ENCODE data around the gene SCN4A.
A peak's percentile ranks its signal among the peaks of the same experiment; 100 is the strongest.
"Not testable (repeated sequence)": the region's sequence is repeated elsewhere in the genome, so short reads cannot be mapped to it uniquely, and the experiment has no call there.

SCN4A gene

DNA sequence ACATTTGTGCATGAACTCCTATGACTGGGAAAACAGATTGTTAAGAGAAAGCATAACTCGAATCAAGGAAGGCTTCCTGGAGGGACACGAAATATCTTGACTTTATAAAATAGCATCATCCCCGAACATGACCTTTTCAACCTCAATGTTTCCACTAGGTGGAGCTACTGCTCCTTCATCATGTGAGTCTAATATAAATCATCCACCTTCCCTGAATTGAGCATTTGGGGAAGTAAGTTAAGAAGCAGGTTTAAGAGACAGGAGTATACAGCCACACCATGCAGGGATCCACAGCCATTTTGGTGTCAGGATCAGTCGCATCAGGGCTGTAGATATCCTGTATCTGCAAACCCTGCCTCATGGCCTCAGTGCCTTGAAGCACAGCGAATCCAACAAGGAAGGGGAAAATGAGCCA is 68.9 kb downstream of the SCN4A start:
- TF ChIP-seq, protein P1, sequence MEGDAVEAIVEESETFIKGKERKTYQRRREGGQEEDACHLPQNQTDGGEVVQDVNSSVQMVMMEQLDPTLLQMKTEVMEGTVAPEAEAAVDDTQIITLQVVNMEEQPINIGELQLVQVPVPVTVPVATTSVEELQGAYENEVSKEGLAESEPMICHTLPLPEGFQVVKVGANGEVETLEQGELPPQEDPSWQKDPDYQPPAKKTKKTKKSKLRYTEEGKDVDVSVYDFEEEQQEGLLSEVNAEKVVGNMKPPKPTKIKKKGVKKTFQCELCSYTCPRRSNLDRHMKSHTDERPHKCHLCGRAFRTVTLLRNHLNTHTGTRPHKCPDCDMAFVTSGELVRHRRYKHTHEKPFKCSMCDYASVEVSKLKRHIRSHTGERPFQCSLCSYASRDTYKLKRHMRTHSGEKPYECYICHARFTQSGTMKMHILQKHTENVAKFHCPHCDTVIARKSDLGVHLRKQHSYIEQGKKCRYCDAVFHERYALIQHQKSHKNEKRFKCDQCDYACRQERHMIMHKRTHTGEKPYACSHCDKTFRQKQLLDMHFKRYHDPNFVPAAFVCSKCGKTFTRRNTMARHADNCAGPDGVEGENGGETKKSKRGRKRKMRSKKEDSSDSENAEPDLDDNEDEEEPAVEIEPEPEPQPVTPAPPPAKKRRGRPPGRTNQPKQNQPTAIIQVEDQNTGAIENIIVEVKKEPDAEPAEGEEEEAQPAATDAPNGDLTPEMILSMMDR (IDR thresholded peaks at IDR 0.05; ENCODE audit: control insufficient read depth, extremely low read depth, insufficient read depth), result peak; percentile 44
- not testable (repeated sequence) for DNase-seq (ENCODE audit: low read depth); H3K4me3 ChIP-seq (ENCODE audit: low read depth, low read length)

DNA sequence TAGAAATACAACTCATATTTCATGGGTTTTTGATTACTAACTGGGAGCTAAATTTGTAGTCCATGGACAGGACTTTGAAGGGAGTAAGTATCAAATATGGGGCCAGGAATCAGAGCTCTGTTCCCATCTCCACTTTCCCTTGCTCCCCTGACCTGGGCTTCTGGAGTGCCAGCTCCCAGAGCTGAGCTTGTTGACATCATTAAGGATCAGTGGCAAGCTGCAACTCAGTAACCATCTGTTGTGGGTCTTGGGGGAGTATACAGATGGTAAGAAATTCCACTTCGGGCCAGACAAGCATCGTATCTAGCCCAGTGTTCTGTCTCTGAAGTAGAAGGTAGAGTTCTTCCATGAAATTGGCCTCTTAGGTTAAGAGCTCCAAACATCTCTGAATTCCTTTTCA is 70.7 kb downstream of the SCN4A start:
- not testable (repeated sequence) for H3K4me3 ChIP-seq (ENCODE audit: low read depth, low read length); DNase-seq (ENCODE audit: low read depth)

DNA sequence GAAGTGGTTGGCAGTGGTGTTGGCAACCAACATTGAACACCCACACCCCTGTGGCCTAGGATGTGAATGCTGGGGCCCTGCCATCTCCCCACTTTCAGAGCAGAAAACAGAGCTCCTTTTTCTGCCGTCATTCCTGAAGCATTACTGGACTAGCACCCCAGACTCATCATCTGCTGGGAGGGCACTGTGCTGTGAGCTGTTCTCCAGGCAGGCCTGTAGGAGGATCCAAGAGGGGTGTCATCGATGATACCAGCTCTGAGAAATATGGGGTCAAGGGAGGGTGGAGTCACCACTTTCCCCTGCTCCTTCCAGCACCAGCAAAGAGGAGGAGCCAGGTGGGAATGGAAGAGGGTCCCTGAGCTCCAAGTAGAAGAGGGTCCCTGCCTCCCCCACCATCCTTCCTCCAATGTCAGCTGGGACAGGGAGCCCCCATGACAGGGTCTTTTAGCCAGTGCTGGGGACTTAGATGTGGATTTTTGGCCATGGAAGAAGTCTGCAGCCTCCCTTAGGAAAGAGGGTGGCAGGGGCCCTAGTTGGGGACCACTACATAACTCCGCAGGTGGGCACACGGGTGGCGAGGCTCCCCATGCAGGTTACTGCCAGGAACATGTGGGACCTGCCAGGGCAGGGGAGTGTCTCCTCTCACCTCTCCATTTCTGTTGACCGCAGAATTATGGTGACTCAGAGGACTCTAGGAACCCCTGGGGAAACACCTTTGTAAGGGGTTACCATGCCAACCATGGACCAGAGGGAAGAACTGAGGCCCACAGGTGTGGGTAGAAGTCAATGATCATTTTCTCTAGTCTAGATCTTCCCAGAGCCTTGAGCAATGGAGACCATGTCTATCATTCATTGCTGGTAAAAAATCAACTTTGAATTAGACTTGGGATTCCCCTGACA is 73.6 kb downstream of the SCN4A start:
- not testable (repeated sequence) for DNase-seq (ENCODE audit: low read depth); H3K4me3 ChIP-seq (ENCODE audit: low read depth, low read length)

DNA sequence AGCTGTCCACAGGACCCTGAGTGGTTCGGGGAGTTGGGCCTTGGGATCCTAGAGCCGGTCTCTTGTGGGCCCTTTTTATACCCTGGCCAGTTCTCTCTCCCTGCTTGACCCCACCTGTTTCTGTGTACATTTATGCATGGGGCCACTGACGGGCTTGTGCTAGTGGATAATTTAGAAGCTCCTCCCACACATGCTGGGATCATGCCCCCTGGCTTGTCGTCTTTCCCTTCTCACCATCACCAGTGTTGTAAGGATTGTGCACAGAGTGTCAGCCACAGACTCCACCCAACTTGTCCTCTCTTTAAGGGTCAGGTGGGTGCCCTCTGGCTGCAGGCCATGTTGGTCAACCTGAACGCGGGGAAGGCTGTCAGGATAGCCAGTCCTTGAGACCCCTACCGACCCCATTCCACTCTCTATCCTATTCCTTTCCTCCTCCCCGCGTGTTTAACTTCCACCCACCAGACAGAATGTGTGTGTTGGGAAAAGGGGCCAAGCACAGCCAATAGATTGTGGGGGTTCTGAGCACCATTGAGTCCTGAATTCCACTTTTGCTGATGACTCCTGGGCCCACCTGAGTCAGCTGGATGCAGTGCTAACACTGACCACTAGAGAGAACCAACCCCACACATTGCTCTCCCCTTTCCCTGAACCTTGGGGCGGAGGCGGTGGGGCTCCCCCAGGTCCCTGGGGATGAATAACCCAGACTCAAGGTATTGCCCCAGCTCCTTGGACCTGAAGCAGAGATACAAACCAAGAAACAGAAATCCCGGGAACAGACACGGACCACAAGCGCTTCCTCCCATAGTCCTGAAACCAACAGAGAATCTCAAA is 76.0 kb downstream of the SCN4A start, which contains the start of gene CSH1:
TSS of gene CSH1 (minus strand) at position 51 of the 831 bp plus-strand sequence. CDS start 63 bp downstream, outside the sequence.
- DNase-seq (ENCODE audit: low read depth); H3K4me3 ChIP-seq (ENCODE audit: low read depth, low read length): not testable (repeated sequence)

DNA sequence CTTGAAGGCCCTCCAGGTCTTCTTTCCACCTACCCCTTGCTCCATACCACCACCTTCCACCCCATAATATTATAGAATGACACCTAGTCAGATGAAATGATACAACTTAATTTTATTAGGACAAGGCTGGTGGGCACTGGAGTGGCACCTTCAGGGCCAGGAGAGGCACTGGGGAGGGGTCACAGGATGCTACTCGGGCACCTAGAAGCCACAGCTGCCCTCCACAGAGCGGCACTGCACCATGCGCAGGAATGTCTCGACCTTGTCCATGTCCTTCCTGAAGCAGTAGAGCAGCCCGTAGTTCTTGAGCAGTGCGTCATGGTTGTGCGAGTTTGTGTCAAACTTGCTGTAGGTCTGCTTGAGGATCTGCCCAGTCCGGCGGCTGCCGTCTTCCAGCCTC is 77.9 kb downstream of the SCN4A start:
- H3K4me3 ChIP-seq (ENCODE audit: low read depth, low read length); DNase-seq (ENCODE audit: low read depth): not testable (repeated sequence)

DNA sequence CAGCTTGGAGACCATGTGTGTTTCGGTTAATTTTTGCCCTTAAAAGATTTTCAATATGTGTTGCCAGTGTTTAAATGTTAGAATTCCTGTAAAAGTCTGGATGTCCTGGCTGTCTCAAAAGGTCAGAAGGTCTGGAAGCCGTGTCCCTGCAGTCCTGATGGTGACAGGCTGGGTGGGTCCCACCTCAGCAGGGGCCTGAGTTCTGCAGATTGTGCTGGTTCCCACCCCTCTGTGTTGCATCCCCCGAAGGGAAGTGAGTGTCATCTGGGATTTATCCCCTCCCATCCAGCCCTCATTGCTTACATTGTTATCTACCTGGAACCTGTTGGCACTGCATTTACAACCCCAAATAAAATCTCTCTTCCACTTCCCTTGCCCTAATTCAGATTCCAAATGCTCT is 78.7 kb downstream of the SCN4A start:
- not testable (repeated sequence) for H3K4me3 ChIP-seq (ENCODE audit: low read depth, low read length); DNase-seq (ENCODE audit: low read depth)

DNA sequence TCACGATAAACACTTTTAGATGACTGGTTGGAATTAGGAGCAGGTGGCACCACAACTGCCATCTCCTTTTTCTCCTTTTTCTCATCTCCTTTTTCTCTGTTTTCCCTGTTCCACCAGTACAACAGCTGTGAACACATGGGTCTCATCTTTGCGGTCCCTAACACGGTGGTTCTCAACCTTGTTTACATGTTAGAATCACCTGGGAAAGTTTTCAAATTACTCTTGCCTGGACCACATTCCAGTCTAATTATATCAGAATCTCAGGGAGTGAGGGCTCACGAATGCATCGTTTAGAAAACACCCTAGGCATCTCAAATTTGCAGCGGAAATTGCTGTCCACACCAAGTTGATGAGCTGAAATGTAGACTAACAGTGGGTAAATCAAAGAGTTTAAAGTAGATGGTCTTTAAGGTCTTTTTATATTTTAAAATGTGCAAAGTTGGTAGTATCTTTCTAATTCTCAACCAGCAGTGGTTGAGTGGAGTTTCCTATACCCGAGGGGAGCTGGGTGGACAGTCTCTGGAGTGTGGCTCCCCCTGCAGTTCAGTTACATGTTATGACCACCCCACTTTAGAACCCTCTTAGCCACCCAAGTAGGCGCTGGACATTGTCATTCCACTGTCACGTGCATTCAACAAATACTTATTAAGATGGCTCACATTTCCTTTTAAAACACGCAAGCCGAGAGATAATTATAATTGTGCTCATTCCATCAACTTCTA is 80.2 kb downstream of the SCN4A start:
- not testable (repeated sequence) for H3K4me3 ChIP-seq (ENCODE audit: low read depth, low read length)

DNA sequence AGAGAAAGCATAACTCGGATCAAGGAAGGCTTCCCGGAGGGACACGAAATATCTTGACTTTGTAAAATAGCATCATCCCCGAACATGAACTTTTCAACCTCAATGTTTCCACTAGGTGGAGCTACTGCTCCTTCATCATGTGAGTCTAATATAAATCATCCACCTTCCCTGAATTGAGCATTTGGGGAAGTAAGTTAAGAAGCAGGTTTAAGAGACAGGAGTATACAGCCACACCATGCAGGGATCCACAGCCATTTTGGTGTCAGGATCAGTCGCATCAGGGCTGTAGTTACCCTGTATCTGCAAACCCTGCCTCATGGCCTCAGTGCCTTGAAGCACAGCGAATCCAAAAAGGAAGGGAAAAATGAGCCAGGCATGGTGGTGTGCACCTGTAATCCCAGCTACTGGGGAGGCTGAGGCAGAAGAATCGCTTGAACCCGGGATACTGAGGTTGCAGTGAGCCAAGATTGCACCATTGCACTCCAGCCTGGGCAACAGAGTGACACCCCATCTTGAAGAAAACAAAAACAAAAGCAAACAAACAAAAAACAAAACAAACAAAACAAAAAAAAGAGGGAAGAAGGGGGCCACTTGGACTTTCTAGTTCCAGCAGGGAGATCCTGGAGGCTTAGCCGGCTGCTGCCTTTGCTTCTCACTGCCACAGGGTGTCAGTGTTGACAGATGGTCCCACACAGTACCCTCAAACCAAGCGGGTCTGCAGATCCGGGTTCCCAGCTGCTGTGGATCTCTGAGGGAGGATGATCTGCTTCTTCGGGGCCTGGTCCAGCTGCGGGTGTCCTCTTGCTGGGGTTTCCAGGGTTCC is 83.5 kb downstream of the SCN4A start:
- TF ChIP-seq, protein P1 (IDR thresholded peaks at IDR 0.05; ENCODE audit: control insufficient read depth, extremely low read depth, insufficient read depth), result peak; percentile 49
- H3K4me3 ChIP-seq (ENCODE audit: low read depth, low read length), result not testable (repeated sequence)
- DNase-seq (ENCODE audit: low read depth), result peak; percentile 11

More for the DNA sequence above, 80.2 kb downstream of the SCN4A start:
- not testable (repeated sequence) for DNase-seq (ENCODE audit: low read depth)
